ENCODE data around the gene SHROOM3. TPM values are rescaled to one million over a fixed set of nuclear protein-coding genes. Genes with fewer than 3 reads are reported as not detected.

SHROOM3 gene
- polyA plus RNA-seq, 3 donors, result 0.11 to 3.4 (median 2.1) TPM

GRCh38 chr4:76550966-76551780 is 116.1 kb downstream of the SHROOM3 start:
- 61 to 80% (median 72%) methylated on average over 8 of the region's 8 CpGs for WGBS, 3 donors
- H3K27ac ChIP-seq (ENCODE audit: low read depth, low read length), result no peak overlapping the region

- WGBS, 3 donors, result 96 to 98% (median 97%) methylated on average over 10 of the region's 10 CpGs
Observed at GRCh38 chr4:76554630-76555029, 119.6 kb downstream of the SHROOM3 start.

DNA sequence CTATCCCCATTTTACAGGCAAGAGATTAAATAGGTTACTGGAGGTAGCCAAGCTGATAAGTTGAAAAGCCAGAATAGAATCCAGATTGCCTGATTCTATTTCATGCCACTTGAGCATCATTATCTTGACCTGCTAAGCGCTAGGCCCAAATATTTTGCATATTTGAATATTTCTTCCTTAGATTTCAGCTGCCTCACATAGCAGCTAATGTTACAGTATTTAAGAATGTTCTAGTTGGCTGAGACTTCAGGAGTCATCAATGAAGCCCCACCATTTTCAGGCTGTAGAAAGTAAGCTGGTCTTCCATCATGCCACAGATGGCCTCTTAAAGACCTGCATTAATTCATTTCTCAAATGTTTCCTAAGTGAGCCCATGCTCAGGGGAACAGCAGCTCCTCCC is 121.4 kb downstream of the SHROOM3 start:
- H3K27ac ChIP-seq (ENCODE audit: low read depth, low read length), result no peak overlapping the region
- WGBS, 3 donors, result 92 to 100% (median 94%) methylated on average over 1 of the region's 1 CpG

More at GRCh38 chr4:76554630-76555029, 119.6 kb downstream of the SHROOM3 start:
- H3K27ac ChIP-seq (ENCODE audit: low read depth, low read length), result no peak overlapping the region

GRCh38 chr4:76558396-76559235 is 123.6 kb downstream of the SHROOM3 start:
- no peak overlapping the region for H3K27ac ChIP-seq (ENCODE audit: low read depth, low read length)
- 64 to 74% (median 73%) methylated on average over 5 of the region's 5 CpGs for WGBS, 3 donors

DNA sequence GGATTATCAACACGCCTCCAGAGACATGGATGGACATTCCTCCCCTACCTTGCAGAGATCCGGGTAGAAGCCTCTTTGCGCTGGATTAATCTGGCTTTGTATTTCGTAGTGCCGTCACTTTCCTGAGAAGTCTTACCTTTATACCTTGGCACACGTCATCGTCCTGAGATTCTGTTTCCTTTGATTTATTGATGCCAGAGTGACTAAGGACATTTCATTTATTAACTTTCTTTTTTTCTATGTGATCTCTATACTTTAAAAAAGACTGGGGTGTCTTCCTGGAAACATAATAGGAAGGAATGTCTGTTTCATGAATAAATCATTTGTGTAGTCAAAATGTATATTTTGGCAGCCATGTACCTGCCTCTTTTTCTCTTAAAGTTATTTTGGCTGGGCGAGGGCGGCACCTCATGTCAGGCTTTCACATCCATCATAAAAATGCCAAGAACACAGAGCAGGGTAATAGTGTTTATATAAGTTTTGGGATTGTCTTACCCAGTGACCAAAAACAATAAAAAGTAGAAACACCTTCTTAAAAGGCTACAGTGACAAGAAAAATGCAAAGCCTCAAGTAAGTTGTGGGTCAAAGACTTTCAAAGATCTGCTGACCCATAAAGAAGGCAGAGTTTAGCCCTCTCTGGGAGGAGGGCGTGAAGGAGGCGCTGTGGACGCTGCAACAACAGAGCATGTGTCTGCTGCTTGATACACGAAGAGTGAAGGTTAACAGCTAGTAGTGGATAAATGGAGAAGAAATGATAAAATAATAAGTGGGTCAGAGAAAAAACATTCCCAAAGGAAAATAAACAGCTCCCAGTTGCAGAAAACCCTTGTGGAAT is 124.4 kb downstream of the SHROOM3 start:
- H3K27ac ChIP-seq (ENCODE audit: low read depth, low read length), result no peak overlapping the region
- WGBS, 3 donors, result 83 to 86% (median 86%) methylated on average over 13 of the region's 13 CpGs

DNA sequence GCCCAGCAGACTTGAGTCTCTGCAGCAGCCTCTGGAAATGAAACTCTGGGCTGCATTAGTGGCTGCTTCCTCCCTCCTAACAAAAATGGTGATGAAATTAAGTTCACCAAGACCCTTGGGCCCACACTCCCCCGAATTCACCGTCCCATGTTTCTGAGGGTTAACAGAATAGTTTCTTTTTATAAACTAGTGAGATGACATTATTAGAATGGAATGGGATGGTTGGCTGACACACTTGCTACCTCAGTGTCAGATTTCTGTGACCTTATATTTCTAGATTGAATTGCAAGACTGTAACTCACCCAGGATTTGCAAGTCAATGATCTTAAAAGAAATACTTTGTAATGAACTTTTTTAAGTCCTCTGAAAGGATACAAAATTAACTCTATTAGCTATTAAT is 127.1 kb downstream of the SHROOM3 start:
- H3K27ac ChIP-seq (ENCODE audit: low read depth, low read length), result no peak overlapping the region
- WGBS, 3 donors, result 28 to 58% (median 44%) methylated on average over 2 of the region's 2 CpGs

GRCh38 chr4:76562836-76563453 is 127.9 kb downstream of the SHROOM3 start:
- no peak overlapping the region for H3K27ac ChIP-seq (ENCODE audit: low read depth, low read length)
- WGBS, 3 donors, result 68 to 73% (median 71%) methylated on average over 4 of the region's 4 CpGs

GRCh38 chr4:76563454-76564122 is 128.6 kb downstream of the SHROOM3 start:
- WGBS, 3 donors, result 73 to 84% (median 83%) methylated on average over 7 of the region's 7 CpGs
- no peak overlapping the region for H3K27ac ChIP-seq (ENCODE audit: low read depth, low read length)

GRCh38 chr4:76564123-76564915 is 129.3 kb downstream of the SHROOM3 start:
- no peak overlapping the region for H3K27ac ChIP-seq (ENCODE audit: low read depth, low read length)
- WGBS, 3 donors, result 84 to 90% (median 87%) methylated on average over 4 of the region's 4 CpGs

DNA sequence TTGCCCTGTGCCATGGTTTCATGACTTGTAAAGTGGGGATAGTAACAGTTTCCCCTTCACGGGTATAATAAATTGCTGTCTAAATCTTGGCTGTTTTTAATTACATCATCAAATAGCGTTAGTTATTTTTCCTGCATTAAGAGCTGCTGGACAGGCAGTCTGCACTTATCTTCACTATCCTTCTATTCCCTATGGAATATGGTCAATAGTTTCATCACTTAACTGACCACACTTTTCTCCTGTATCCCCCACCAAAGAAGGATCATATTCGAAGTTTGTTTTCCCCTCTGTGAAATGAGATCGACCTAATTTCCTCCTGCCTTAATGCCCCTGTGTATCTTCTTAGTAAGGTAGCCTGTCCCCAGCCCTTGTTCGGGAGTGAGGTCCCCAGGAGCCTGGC is 133.2 kb downstream of the SHROOM3 start:
- 54 to 81% (median 74%) methylated on average over 5 of the region's 5 CpGs for WGBS, 3 donors
- no peak overlapping the region for H3K27ac ChIP-seq (ENCODE audit: low read depth, low read length)

DNA sequence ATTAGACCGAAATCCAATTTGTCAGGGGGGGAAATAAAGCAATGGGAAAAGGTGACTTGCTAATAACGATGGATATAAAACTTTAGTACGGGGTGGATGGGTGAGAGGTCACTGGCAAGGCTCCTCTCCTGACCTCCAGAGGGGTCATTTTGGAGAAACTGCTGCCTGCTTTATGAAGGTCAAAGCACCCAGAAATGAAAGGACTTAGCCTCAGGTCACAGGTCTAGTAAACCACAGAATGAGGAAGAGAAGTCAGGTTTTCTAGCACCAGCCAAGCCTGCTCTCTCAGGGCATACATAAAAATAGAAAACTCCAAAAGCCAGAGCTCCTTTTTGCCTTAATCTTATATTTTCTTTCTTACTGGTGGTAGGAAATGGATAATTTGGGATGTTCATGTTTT is 134.2 kb downstream of the SHROOM3 start:
- no peak overlapping the region for H3K27ac ChIP-seq (ENCODE audit: low read depth, low read length)
- WGBS, 3 donors, result 78 to 90% (median 82%) methylated on average over 3 of the region's 3 CpGs

GRCh38 chr4:76569706-76570105 is 134.7 kb downstream of the SHROOM3 start:
- WGBS, 3 donors, result 69 to 78% (median 72%) methylated on average over 4 of the region's 4 CpGs
- H3K27ac ChIP-seq (ENCODE audit: low read depth, low read length), result no peak overlapping the region

DNA sequence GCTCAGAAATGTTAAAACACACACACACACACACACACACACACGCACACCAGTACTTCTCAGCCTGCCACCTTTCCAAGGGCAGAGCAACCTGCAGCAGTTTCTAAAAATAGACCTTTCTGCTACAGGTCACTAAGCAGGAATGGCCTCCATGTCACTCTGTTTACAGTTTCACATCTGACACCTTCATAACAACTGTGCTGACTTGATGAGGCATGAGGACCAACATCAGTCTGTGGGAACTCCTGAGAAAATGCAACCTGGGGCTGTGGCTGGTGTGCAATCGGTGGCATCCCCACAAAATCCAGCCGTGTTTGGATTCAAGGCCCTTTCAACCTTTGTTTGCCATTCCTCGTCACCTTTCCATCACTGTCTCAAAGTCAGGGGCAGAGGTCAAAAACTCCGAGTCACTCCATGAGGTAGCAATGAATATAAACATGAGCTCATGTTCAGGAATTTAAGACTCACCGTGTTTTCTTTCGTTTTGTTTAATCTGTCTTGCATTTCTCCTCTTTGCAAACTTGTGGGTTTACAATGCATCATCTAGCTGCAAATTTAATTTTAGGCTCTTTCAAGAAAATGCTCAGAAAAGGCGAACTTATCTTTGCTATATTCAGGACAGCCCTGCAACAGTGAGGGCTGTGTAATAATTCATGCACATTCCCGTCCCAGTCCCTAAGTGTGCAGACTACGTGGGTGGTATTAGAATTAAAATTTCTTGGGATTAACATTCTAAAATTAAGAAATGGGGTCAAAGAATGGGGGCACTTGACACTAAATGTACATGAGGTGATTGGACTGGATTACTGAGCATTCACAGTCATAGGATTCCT is 135.3 kb downstream of the SHROOM3 start:
- WGBS, 3 donors, result 44 to 84% (median 82%) methylated on average over 10 of the region's 10 CpGs
- no peak overlapping the region for H3K27ac ChIP-seq (ENCODE audit: low read depth, low read length)

GRCh38 chr4:76571274-76571673 is 136.2 kb downstream of the SHROOM3 start:
- no peak overlapping the region for H3K27ac ChIP-seq (ENCODE audit: low read depth, low read length)
- WGBS, 3 donors, result 24 to 77% (median 77%) methylated on average over 3 of the region's 3 CpGs

DNA sequence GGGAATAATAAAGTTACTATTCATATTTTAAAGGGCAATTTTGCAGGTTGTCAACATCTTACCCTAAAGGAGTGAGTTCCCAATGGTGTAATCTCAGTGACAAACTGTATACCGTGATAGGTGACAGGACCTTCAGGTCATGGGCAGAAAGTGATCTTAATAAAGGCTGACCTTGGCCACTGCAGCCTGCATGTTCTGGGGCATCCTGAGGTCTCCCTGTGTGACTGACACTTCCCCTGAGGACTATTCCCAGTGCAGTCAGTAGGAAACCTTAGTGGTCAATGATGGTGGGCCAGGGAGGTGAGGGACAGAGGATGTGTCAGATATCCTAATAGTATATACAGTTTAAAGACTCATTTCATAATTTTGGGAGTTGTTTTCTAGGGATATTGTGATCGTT is 137.2 kb downstream of the SHROOM3 start:
- 48 to 85% (median 81%) methylated on average over 2 of the region's 2 CpGs for WGBS, 3 donors
- H3K27ac ChIP-seq (ENCODE audit: low read depth, low read length), result no peak overlapping the region

DNA sequence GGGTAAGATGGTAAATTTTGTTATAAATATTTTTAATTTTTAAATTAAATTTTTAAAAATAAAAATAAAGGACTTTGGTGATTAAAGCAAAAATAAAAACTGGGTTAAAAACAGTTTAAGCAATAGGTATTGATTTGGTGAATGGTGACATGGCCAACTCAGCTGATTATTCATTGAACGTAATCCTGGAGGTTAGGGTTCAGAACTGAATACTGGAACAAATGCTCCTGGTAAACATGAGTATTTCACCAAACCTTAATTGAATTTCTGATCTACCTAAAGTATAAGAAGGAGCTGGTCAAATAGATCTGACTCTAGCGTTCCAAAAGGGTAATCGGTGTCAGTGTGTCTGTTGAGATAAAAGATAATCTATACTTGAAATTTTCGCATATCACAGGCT is 141.8 kb downstream of the SHROOM3 start:
- 92 to 96% (median 95%) methylated on average over 4 of the region's 4 CpGs for WGBS, 3 donors
- no peak overlapping the region for H3K27ac ChIP-seq (ENCODE audit: low read depth, low read length)

All from adipose tissue (tissue), 3 donors.